ENCODE results near the gene MYH6. TPM values are rescaled to one million over a fixed set of nuclear protein-coding genes. Genes with fewer than 3 reads are reported as not detected.
A peak's percentile ranks its signal among the peaks of the same experiment; 100 is the strongest.

Gene MYH6
- total RNA-seq, 1 donor from 2014 or later = 3.4 TPM

DNA sequence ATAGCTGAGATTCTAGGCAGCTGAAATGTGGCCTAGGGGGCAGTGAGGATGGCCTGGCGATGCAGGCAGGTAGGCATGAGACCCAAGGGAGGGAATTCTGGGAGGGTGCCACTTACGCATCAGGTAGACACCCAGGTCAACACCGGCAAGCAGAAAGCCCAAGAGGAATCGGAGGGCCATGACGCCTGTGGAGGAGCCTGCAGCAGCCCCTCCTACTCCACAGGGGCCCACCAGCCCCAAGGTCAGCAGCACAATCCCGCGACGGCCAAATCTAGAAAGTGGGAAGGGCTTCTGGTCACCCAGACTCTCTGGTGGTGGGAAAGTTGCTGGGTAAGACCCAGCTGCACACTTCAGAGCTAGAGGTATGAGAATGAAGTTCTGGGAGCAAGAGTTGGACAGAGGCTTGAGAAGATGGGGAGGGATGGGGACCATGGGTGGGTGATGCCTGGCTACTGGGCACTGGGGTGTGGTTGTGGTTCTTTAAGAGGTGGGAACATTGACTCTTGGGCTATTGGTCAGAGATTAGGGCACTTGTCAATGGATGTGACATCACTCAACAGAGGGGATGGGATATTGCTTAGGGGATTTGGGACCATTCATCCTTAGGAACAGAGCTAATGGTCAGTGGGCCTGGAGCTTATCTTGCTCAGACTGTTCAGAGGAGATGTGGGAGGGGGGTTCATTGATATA, 58.8 kb downstream of the MYH6 start:
- Histone ChIP-seq H3K36me3 (no peaks in the 10 kb centered on the region), H3K4me1 (peaks cover 7% of the 10 kb centered on the region), H3K27me3 (peaks cover 26% of the 10 kb centered on the region), H3K27ac (no peak overlapping the region), H3K4me3 (no peak overlapping the region), H3K9me3 (no peaks in the 10 kb centered on the region)
- TF ChIP-seq, protein P1, sequence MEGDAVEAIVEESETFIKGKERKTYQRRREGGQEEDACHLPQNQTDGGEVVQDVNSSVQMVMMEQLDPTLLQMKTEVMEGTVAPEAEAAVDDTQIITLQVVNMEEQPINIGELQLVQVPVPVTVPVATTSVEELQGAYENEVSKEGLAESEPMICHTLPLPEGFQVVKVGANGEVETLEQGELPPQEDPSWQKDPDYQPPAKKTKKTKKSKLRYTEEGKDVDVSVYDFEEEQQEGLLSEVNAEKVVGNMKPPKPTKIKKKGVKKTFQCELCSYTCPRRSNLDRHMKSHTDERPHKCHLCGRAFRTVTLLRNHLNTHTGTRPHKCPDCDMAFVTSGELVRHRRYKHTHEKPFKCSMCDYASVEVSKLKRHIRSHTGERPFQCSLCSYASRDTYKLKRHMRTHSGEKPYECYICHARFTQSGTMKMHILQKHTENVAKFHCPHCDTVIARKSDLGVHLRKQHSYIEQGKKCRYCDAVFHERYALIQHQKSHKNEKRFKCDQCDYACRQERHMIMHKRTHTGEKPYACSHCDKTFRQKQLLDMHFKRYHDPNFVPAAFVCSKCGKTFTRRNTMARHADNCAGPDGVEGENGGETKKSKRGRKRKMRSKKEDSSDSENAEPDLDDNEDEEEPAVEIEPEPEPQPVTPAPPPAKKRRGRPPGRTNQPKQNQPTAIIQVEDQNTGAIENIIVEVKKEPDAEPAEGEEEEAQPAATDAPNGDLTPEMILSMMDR (IDR thresholded peaks at IDR 0.05) = no peak
- no peak for DNase-seq
- ATAC-seq = no peak
- intact Hi-C loops (cut with DNase I) = no loop called here

DNA sequence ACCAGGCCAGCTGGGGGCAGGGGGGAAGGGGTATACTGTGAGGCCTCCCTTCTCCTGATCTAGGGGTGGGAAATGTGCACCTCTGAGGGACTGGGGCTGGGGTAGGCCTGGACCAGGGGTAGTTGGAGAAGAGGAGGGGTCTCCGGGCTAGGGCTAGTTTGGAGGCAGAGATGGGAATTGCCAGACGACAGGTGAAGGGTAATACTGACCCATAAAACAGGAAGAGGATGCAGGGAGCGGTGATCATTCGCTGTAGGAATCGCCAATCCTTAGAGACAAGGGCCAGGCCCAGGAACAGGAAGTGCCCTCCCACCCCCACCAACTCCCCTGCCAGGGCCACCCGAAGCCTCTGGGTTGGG, 59.8 kb downstream of the MYH6 start:
- Histone ChIP-seq H3K36me3 (no peaks in the 10 kb centered on the region), H3K4me1 (peaks cover 7% of the 10 kb centered on the region), H3K27me3 (peaks cover 24% of the 10 kb centered on the region), H3K4me3 (no peak overlapping the region), H3K9me3 (no peaks in the 10 kb centered on the region), H3K27ac (no peak overlapping the region)
- DNase-seq (peak; percentile 20), ATAC-seq (no peak)
- TF ChIP-seq, protein P1 (IDR thresholded peaks at IDR 0.05) = no peak
- intact Hi-C loops (cut with DNase I) = no loop called here

DNA sequence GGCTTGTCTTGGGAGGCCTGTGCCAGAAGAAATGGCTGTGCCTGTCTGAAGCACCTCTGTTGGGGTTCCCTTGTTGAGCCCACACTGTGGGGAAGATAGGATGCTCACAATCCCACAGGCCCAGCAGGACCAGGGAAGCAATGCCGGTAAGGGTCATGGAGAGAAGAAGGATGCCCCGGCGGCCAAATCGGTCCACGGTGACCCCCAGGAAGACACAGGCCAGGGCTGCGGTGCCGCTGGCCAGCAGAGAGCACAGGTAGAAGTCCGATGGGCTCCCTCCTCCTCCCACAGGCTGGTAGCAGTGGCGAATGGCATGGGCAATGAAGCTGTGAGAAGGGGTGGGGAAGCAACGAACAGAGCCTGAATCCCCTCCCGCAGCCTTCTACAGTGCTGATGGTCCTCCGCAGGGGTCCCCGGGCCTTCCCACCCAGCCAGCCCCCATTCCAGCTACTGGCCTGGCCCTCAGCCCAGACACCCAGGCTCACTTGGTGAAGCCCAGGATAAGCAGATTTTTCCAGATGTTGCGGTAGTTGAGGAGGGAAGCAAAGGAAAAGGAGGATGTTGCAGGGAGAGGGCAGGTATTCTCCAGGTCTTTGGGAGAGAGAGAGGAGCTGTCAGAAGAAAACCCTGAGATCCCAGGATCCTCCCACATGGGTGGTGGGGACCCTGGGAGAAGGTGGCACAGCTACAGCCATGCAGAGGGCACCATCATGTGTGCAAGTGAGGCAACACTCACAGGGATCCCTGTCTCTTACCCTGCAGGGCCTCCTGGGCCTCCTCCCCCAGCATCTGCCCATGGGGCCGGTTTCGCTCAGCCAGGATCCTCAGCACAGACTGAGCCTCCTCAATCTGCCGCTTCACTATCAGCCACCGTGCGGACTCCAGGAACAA, 60.4 kb downstream of the MYH6 start:
- no peak for DNase-seq
- intact Hi-C loops (cut with DNase I) = no loop called here
- ATAC-seq = no peak

DNA sequence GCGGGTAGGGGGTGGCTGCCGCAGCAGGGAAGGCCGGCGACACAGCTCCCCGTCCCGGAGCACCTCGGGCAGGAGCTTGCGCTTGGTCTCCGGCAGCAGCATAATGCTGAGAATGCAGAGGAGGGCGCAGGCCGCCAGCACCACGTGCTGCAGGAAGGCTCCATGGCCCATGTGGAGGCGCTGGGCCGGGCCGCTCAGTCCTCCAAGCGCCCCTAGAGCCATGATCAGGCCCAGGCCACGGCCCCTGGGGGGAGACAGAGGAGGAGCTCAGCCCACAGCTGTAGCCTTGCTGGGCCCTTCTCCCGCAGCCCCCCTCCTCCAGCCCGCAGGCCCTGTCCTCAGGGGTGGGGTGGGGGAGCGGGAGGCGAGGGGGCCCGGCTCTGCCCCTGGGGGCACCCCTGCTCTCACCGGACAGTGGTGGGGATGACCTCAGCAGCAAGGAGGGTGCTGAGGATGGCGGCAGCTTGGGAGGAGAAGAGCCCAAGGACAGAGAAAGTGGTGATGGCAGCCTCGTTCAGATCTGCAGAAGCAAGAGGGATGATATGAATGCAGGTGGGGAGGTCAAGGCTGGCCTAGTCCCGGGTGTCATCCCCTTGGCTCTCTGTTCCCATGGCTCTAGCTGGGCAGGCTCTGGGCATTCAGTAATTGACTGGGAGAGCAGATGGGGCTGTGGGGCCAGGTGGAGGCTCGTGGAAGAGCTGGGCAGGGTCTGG, 61.2 kb downstream of the MYH6 start:
- H3K27me3 ChIP-seq = peaks cover 12% of the 10 kb centered on the region
- no peaks in the 10 kb centered on the region for H3K9me3 ChIP-seq
- DNase-seq (no peak), ATAC-seq (peak; percentile 6)
- peaks cover 4% of the 10 kb centered on the region for H3K4me1 ChIP-seq
- no peak overlapping the region for H3K27ac ChIP-seq
- H3K4me3 ChIP-seq = no peak overlapping the region
- intact Hi-C loops (cut with DNase I) = no loop called here
- H3K36me3 ChIP-seq = no peaks in the 10 kb centered on the region
- TF ChIP-seq, protein P1 (IDR thresholded peaks at IDR 0.05) = no peak

More for the DNA sequence above, 60.4 kb downstream of the MYH6 start:
- no peak overlapping the region for H3K27ac ChIP-seq
- peaks cover 18% of the 10 kb centered on the region for H3K27me3 ChIP-seq
- no peaks in the 10 kb centered on the region for H3K9me3 ChIP-seq
- no peak overlapping the region for H3K4me3 ChIP-seq
- H3K4me1 ChIP-seq = peaks cover 7% of the 10 kb centered on the region
- no peaks in the 10 kb centered on the region for H3K36me3 ChIP-seq
- TF ChIP-seq, protein P1 (IDR thresholded peaks at IDR 0.05) = no peak

DNA sequence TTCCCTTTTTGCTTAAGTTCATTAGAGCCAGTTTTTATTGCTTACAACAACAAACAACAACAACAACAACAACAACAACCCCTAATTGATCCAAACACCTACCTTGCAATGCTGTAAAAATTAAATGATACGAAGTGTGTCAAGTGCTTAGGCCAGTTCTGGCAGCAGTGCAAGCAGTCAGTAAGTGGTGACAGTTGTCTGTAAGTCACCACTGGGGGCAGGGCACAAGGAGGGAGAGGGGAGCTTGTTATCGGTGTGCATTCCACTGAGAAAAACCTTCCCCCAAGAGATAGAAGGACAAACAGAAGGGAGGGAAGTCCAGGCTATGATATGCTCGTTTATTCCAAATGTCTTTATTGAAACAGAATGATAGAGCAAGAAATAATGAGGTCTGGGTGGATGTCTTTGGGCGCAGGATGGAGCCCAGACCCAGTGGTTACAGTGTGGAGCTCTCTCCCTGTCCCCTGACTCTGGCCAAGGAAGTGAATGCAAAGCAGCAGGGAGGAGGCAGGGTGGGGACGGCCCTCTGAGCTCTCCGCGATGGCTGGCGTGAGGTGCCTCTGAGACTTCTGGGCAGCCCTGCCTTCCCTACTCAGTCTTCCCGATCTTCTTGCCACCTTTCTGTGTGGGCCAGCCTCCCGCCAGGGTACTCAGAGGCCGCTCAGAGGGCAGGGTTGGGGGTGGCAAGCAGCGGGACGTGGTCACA, 61.9 kb downstream of the MYH6 start:
- Histone ChIP-seq H3K9me3 (no peaks in the 10 kb centered on the region), H3K27ac (no peak overlapping the region), H3K27me3 (peaks cover 5% of the 10 kb centered on the region), H3K4me3 (no peak overlapping the region), H3K36me3 (no peaks in the 10 kb centered on the region), H3K4me1 (no peaks in the 10 kb centered on the region)
- intact Hi-C loops (cut with DNase I) = no loop called here
- no peak for DNase-seq
- TF ChIP-seq, protein P1 (IDR thresholded peaks at IDR 0.05) = no peak
- ATAC-seq = peak; percentile 20
